ENCODE results near the gene TSPOAP1. TPM values are rescaled to one million over a fixed set of nuclear protein-coding genes. Genes with fewer than 3 reads are reported as not detected.

The TSPOAP1 gene
- total RNA-seq, 1 donor from 2014 or later = 101 TPM

GRCh38 chr17:58253082-58253481, 75.5 kb downstream of the TSPOAP1 start:
- Mint-ChIP-seq H3K4me1 (ENCODE audit: low read depth) (no peaks in the 10 kb centered on the region), H3K9me3 (ENCODE audit: low read depth) (peaks cover 3% of the 10 kb centered on the region)

GRCh38 chr17:58252141-58252540, 76.5 kb downstream of the TSPOAP1 start:
- Mint-ChIP-seq H3K9me3 (ENCODE audit: low read depth) (peaks cover 3% of the 10 kb centered on the region), H3K4me3 (ENCODE audit: low read depth) (no peak overlapping the region), H3K4me1 (ENCODE audit: low read depth) (no peaks in the 10 kb centered on the region), H3K27ac (no peak overlapping the region), H3K27me3 (peaks cover 81% of the 10 kb centered on the region), H3K36me3 (ENCODE audit: insufficient read depth) (no peaks in the 10 kb centered on the region)
- no peak for TF ChIP-seq CTCF (IDR thresholded peaks at IDR 0.05; ENCODE audit: unreplicated experiment)
- DNase-seq (ENCODE audit: low spot score, unreplicated experiment) = no peak

More at GRCh38 chr17:58253082-58253481, 75.5 kb downstream of the TSPOAP1 start:
- H3K27me3 Mint-ChIP-seq = peaks cover 82% of the 10 kb centered on the region
- H3K27ac Mint-ChIP-seq = no peak overlapping the region
- H3K4me3 Mint-ChIP-seq (ENCODE audit: low read depth) = no peak overlapping the region
- no peaks in the 10 kb centered on the region for H3K36me3 Mint-ChIP-seq (ENCODE audit: insufficient read depth)
- no peak for TF ChIP-seq CTCF (IDR thresholded peaks at IDR 0.05; ENCODE audit: unreplicated experiment)
- no peak for DNase-seq (ENCODE audit: low spot score, unreplicated experiment)

Small RNAs within 50 kb of the gene (microRNA-seq; reads per million reads assigned to microRNA genes)
- not detected for gene MIR4736 (ENCODE audit: borderline number of aligned reads, unreplicated experiment)

Other genes starting within 250 kb of the TSPOAP1 start
- 50.9 and 51.6 TPM in 2 replicates for gene DYNLL2, start 245.4 kb downstream of the TSPOAP1 start, total RNA-seq
- not detected in 2 replicates for gene OR4D1, start 180.4 kb downstream of the TSPOAP1 start, total RNA-seq
- not detected in 2 replicates for gene OR4D2, start 161.8 kb downstream of the TSPOAP1 start, total RNA-seq
- not detected in 2 replicates for gene EPX, start 136.1 kb downstream of the TSPOAP1 start, total RNA-seq
- gene MKS1, start 109.5 kb downstream of the TSPOAP1 start, total RNA-seq = 40.0 and 44.3 TPM in 2 replicates
- gene LPO, start 90.2 kb downstream of the TSPOAP1 start, total RNA-seq = 0.16 TPM in 1 of 2 replicates, not detected in the other
- gene MPO, start 47.9 kb downstream of the TSPOAP1 start, total RNA-seq = not detected in 2 replicates
- gene SUPT4H1, start 23.4 kb upstream of the TSPOAP1 start, total RNA-seq = 89.6 and 95.7 TPM in 2 replicates
- 18.7 and 19.2 TPM in 2 replicates for gene RNF43, start 88.7 kb upstream of the TSPOAP1 start, total RNA-seq
- 0.11 and 0.12 TPM in 2 replicates for gene HSF5, start 159.6 kb upstream of the TSPOAP1 start, total RNA-seq
- 89.3 and 91.9 TPM in 2 replicates for gene MTMR4, start 185.8 kb upstream of the TSPOAP1 start, total RNA-seq

Measured in progenitor cell of endocrine pancreas (in vitro differentiated cells).